Ascending aorta (tissue), 2 donors: ENCODE results near the gene SKI. TPM values are rescaled to one million over a fixed set of nuclear protein-coding genes. Genes with fewer than 3 reads are reported as not detected.

Experiments
- DNase-seq, 2 donors: peaks; one replicate each; pipeline ENCODE4 v3.0.0-alpha.2; 2019; ENCODE audit warnings: low spot score in 2 of 2
- H3K27ac ChIP-seq, 2 donors: fragments of 200-600 bp; sonication (generic); one replicate each; pipeline ENCODE4 v1.5.1; 2016 to 2017; ENCODE audit warnings: mild to moderate bottlenecking in 1 of 2
- H3K27me3 ChIP-seq: fragments of 200-600 bp; sonication (generic); one replicate; pipeline ENCODE4 v1.5.1; 2017
- H3K36me3 ChIP-seq, 2 donors: fragments of 200-600 bp; sonication (generic); one replicate each; pipeline ENCODE4 v1.5.1; 2016
- H3K4me1 ChIP-seq, 2 donors: fragments of 200-600 bp; sonication (generic); one replicate each; pipeline ENCODE4 v1.5.1; 2016 to 2017; ENCODE audit warnings: mild to moderate bottlenecking in 1 of 2
- H3K4me3 ChIP-seq, 2 donors: fragments of 200-600 bp; sonication (generic); one replicate each; pipeline ENCODE4 v1.5.1; 2016 to 2017; ENCODE audit warnings: mild to moderate bottlenecking in 1 of 2
- H3K9me3 ChIP-seq, 2 donors: fragments of 200-600 bp; sonication (generic); one replicate each; pipeline ENCODE4 v1.5.1; 2016
- CTCF ChIP-seq, 3 experiments: fragments of 200-600 bp in 2 of 3; fragments of 450-650 bp in 1 of 3; sonication (generic) in 2 of 3; IDR thresholded peaks; one replicate each; pipeline ENCODE4 v1.5.1; 2016 to 2019; ENCODE audit warnings: antibody characterized with exemption in 3 of 3, mild to moderate bottlenecking in 1 of 3, moderate library complexity in 1 of 3
- intact Hi-C: fragments of 100-400 bp; cut with DNase I; formaldehyde crosslinking; loops from one replicate; pipeline ENCODE4 v1.15.1; 2023
- total RNA-seq: library from RNA; depleted of rRNA; stranded (reverse); fragments of >200 nt; gene quantifications from one replicate; pipeline ENCODE4 v1.1.0, GENCODE V29; 2016

SKI gene
- total RNA-seq, 1 donor from 2014 or later: 139 TPM

- no peak for DNase-seq
- intact Hi-C loops: loop anchor here (5.0 kb wide), 2 partner anchors 337 to 397 kb away; partner anchors contain the start of genes PANK4 and PRXL2B
Observed at GRCh38 chr1:2190491-2190976, 37.6 kb upstream of the SKI start.

GRCh38 chr1:2192031-2192995, 35.8 kb upstream of the SKI start:
- TF ChIP-seq CTCF (IDR thresholded peaks at IDR 0.05): no peak
- Histone ChIP-seq H3K4me1 (peaks cover 26 to 45% of the 10 kb centered on the region in 2 donors), H3K9me3 (no peaks in the 10 kb centered on the region), H3K27ac (peak overlapping the region; percentile 94 to 97), H3K36me3 (no peaks in the 10 kb centered on the region), H3K27me3 (no peaks in the 10 kb centered on the region), H3K4me3 (peak overlapping the region; percentile 6 to 35)
- intact Hi-C loops: loop anchor here (5.0 kb wide), 2 partner anchors 335 to 395 kb away; partner anchors contain the start of genes PANK4 and PRXL2B
- DNase-seq: no peak

More at GRCh38 chr1:2190491-2190976, 37.6 kb upstream of the SKI start:
- Histone ChIP-seq H3K27me3 (no peaks in the 10 kb centered on the region), H3K27ac (peak overlapping the region; percentile 94 to 97), H3K36me3 (peaks cover 0 to 10% of the 10 kb centered on the region in 2 donors), H3K4me1 (peaks cover 26 to 41% of the 10 kb centered on the region in 2 donors), H3K4me3 (peak overlapping the region; percentile 60 to 73), H3K9me3 (no peaks in the 10 kb centered on the region)
- TF ChIP-seq CTCF (IDR thresholded peaks at IDR 0.05): no peak

GRCh38 chr1:2193514-2194281, 34.4 kb upstream of the SKI start:
- TF ChIP-seq CTCF (IDR thresholded peaks at IDR 0.05): no peak
- H3K27me3 ChIP-seq: no peaks in the 10 kb centered on the region
- no peaks in the 10 kb centered on the region for H3K36me3 ChIP-seq
- intact Hi-C loops: loop anchor here (2.0 to 5.0 kb wide), 3 partner anchors 197 to 394 kb away; partner anchors contain the start of genes MORN1, PANK4, PRXL2B and RER1
- H3K27ac ChIP-seq: peak overlapping the region; percentile 94 to 97
- H3K4me3 ChIP-seq: peak overlapping the region; percentile 58 to 85
- no peak for DNase-seq
- H3K4me1 ChIP-seq: peaks cover 28 to 47% of the 10 kb centered on the region in 2 donors
- H3K9me3 ChIP-seq: no peaks in the 10 kb centered on the region

- H3K4me3 ChIP-seq: peak within 1 kb of the TSS; percentile 58 to 85
- no peak for TF ChIP-seq CTCF (IDR thresholded peaks at IDR 0.05)
- intact Hi-C loops: loop anchor here (2.0 to 5.0 kb wide), 3 partner anchors 196 to 393 kb away; partner anchors contain the start of genes MORN1, PANK4, PRXL2B and RER1
- H3K4me1 ChIP-seq: peaks cover 30 to 51% of the 10 kb centered on the region in 2 donors
- H3K36me3 ChIP-seq: no peaks in the 10 kb centered on the region
- peak within 1 kb of the TSS; percentile 94 to 97 for H3K27ac ChIP-seq
- H3K9me3 ChIP-seq: no peaks in the 10 kb centered on the region
- no peak for DNase-seq
- H3K27me3 ChIP-seq: no peaks in the 10 kb centered on the region
Observed at GRCh38 chr1:2194319-2194897, 33.7 kb upstream of the SKI start, which contains the start of gene FAAP20. TSS of gene FAAP20 (minus strand) at chr1:2194772. CDS start at chr1:2194749, 23 bp downstream.
